Measurements from ENCODE around the gene KRTAP10-6.
"Not testable (repeated sequence)": the region's sequence is repeated elsewhere in the genome, so short reads cannot be mapped to it uniquely, and the experiment has no call there.

Gene KRTAP10-6

DNA sequence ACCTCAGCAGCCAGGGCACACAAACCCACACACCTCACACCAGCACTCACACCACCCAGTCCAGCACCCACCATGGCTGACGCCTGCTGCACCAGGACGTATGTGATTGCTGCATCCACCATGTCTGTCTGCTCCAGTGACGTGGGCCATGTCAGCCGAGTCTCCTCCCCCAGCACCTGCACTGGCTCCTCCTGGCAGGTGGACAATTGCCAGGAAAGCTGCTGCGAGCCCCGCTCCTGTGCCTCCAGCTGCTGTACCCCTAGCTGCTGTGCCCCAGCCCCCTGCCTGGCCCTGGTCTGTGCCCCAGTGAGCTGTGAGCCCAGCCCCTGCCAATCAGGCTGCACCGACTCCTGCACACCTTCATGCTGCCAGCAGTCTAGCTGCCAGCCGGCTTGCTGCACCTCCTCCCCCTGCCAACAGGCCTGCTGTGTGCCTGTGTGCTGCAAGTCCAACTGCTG, 19.8 kb upstream of the KRTAP10-6 start, which contains the start of gene KRTAP10-8:
TSS of gene KRTAP10-8 (plus strand) at position 51 of the 458 bp plus-strand sequence. CDS start at position 73, 22 bp downstream.
- no peak within 1 kb of the TSS for H3K4me3 ChIP-seq (ENCODE audit: low read length)
- no peak for TF ChIP-seq ZNF274 (IDR thresholded peaks at IDR 0.05; ENCODE audit: low read depth, low read length)

DNA sequence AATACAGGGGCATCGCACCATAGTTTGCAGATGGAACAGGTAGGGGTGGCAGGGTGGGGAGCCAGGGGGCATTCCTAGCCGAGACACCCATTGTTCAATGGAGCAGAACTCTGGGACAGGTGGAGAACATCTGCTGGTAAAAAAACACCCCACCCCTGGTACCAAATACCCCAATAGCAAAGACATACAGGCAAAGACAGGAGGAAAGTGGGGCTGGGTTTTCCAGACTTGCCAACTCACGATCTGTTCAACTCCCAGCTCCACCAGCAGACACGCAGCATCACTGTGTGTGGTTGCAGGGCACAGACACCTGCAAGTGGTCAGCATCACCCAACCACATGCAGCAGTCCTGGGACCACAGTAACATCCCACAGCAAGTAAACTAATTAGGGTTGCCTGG, 19.2 kb upstream of the KRTAP10-6 start:
- TF ChIP-seq ZNF274 (IDR thresholded peaks at IDR 0.05; ENCODE audit: low read depth, low read length), result no peak
- H3K4me3 ChIP-seq (ENCODE audit: low read length), result no peak overlapping the region

DNA sequence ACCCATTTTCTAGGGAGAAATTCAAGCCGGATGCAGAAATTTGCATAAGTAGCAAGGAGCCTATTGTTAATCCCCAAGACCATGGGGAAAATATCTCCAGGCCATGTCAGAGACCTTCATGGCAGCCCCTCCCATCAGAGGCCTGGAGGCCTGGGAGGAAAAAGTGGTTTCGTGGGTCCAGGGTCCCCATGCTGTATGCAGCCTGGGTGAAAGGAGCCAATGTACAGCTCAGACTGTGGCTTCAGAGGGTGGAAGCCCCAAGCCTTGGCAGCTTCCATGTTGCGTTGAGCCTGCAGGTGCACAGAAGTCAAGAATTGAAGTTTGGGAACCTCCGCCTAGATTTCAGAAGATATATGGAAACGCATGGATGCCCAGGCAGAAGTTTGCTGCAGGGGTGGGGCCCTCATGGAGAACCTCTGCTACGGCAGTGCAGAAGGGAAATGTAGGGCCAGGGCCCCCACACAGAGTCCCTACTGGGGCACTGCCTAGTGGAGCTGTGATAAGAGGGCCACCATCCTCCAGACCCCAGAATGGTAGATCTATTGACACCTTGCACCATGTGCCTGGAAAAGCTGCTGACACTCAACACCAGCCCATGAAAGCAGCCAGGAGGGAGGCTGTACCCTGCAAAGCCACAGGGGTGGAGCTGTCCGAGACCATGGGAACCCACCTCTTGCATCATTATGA, 18.0 kb upstream of the KRTAP10-6 start:
- not testable (repeated sequence) for H3K4me3 ChIP-seq (ENCODE audit: low read length)

DNA sequence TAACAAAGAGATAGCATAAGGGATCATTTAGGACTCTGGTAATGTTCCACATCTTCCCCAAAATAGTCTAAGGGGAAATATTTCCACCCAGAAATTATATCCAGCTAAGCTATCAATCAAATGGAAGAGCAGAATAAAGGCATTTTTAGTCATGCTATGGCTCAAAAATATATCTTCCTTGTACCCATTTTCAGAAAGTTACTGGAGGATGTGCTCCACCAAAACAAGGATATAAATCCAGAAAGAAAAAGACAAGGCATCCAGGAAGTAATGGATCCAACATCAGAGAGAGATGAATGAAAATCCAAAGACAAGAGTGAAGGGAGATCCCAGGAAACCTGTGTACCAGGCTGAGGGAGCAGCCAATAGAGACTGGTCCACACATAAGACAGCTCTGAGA, 16.9 kb upstream of the KRTAP10-6 start:
- no peak overlapping the region for H3K4me3 ChIP-seq (ENCODE audit: low read length)
- TF ChIP-seq ZNF274 (IDR thresholded peaks at IDR 0.05; ENCODE audit: low read depth, low read length), result no peak

DNA sequence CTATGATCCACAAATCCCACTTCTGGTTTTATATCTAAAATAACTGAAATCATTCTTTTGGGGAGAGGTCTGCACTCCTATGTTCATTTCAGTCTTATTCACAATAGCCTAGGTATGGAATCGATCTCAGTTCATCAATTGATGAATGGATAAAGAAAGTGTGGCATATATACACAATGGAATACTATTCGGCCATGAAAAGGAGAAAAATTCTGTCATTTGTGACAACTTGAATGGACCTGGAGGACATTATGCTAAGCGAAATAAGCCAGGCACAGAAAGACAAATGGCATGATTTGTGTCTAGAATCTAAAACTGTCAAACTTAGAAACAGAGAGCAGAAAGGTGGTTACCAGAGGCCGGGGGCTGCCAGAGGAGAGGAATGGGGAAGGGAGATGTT, 14.2 kb upstream of the KRTAP10-6 start:
- TF ChIP-seq ZNF274 (IDR thresholded peaks at IDR 0.05; ENCODE audit: low read depth, low read length), result no peak
- H3K4me3 ChIP-seq (ENCODE audit: low read length), result no peak overlapping the region

DNA sequence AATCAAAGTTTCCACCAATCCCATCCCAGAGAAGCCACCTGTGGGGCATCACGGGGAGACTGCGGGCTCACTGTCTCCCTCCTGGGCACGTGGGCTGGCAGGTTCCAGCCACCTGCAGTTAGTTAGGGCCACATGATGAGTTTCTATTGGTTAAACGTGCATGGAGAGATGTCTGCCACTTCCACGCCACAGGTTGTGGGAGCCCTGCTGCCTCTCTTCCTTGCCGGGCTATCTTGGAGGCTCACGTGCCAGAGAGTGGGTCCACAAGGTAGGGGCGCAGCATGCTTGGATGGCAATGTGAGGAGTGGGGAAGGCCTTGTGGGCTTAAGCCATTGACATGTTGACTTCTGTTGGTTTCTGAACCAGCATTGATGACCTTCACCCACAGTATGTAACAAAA, 11.6 kb upstream of the KRTAP10-6 start:
- no peak for TF ChIP-seq ZNF274 (IDR thresholded peaks at IDR 0.05; ENCODE audit: low read depth, low read length)
- no peak overlapping the region for H3K4me3 ChIP-seq (ENCODE audit: low read length)

DNA sequence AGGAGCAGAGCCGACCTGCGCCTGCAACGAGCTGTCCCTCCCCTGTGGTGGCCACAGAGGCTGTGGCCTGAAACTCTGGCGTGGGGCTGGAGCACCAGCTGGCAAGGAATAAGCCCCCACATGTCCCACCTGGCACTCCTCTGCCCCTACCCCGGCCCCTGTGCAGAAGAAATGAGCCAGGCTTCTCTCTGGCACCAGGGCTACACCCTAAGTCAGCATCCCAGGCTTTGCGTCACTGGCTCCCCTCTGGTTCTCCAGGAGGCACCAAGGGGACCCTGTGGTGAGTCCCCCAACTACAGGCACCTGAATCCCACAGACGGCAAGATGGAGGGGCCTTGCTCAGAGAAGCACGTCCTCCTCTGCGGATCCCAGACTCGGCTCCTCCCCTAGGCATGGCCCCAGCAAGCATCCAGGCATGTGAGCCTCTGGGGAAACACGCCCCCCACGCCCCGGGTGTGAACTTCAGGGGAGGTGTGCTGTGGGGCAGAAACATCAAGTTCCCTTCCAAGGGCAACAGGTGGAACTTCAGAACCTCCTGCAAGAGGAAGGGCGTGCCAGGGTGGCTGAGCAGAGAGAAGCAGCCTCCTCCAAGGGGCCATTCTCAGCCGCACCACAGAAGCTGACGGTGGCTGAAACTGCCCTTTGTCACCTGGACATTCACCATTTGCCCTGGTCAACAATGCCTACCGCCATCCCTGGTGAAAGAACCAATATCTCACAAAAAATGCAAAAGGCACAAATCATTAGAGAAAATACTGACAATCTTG, 11.0 kb upstream of the KRTAP10-6 start:
- no peak for TF ChIP-seq ZNF274 (IDR thresholded peaks at IDR 0.05; ENCODE audit: low read depth, low read length)

DNA sequence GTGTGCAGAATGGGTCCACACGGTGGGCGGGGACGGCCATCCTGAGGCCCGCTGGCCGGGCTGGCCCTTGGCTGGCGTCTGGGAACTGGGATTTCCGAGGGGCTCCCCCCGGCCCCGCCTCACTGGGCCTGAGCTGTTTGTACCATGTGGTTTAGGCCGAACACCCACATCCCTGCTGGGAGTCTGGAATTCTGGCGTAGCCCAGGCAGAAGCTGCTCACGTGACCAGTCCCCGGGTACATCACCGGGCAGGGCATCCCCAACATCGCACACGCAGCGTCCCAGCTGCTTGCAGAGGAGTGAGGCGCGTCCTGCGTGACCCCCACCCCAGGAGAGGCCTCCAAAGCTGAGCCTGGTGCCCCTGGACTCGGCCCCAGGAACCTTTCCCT, 10.2 kb upstream of the KRTAP10-6 start:
- no peak for TF ChIP-seq ZNF274 (IDR thresholded peaks at IDR 0.05; ENCODE audit: low read depth, low read length)
- no peak overlapping the region for H3K4me3 ChIP-seq (ENCODE audit: low read length)

More for the DNA sequence above, 11.0 kb upstream of the KRTAP10-6 start:
- H3K4me3 ChIP-seq (ENCODE audit: low read length), result no peak overlapping the region

DNA sequence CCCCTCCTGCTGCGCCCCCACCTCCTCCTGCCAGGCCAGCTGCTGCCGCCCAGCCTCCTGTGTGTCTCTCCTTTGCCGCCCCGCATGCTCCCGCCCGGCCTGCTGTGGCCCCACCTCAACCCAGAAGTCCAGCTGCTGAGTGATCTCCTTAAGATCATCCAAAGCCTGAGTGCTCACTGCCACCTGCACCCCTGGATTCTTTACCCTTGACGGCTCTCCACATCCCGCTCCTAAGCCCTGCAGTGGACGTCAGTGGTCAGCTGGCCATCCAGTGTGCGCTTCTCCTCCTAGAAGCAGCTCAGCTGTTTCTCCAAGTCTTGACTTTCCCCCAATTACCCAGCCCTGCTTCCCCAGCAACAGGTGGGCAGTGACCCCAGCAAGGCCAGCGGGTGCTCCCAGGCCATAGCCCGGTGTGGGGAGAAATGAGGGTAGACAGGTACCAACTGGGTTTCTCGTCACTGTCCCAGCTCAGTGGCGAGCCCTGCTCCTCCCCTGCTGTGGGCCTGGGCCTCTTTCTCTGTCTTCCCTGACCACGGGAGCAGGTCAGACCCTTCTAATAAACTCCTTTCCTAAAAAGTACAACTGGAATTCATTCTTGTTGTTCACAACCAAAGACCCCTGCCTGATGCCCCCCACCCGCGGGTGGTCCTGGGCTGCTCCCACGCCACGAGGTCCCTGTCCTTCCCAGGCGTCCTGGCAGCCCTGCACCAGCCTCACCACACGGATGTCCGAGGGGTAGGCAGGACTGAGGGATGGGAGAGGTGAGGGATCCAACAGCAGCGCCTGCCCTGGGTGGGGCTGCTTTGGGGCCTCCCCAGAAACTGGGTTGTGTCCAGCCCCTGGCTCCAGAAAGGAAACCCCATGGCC, 9.5 kb upstream of the KRTAP10-6 start:
- no peak overlapping the region for H3K4me3 ChIP-seq (ENCODE audit: low read length)
- TF ChIP-seq ZNF274 (IDR thresholded peaks at IDR 0.05; ENCODE audit: low read depth, low read length), result no peak

DNA sequence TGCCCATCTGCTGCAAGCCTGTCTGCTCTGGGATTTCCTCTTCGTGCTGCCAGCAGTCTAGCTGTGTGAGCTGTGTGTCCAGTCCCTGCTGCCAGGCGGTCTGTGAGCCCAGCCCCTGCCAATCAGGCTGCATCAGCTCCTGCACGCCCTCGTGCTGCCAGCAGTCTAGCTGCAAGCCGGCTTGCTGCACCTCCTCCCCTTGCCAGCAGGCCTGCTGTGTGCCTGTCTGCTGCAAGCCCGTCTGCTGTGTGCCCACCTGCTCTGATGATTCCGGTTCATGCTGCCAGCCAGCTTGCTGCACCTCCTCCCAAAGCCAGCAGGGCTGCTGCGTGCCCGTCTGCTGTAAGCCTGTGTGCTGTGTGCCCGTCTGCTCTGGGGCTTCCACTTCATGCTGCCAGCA, 8.8 kb upstream of the KRTAP10-6 start:
- not testable (repeated sequence) for H3K4me3 ChIP-seq (ENCODE audit: low read length)

DNA sequence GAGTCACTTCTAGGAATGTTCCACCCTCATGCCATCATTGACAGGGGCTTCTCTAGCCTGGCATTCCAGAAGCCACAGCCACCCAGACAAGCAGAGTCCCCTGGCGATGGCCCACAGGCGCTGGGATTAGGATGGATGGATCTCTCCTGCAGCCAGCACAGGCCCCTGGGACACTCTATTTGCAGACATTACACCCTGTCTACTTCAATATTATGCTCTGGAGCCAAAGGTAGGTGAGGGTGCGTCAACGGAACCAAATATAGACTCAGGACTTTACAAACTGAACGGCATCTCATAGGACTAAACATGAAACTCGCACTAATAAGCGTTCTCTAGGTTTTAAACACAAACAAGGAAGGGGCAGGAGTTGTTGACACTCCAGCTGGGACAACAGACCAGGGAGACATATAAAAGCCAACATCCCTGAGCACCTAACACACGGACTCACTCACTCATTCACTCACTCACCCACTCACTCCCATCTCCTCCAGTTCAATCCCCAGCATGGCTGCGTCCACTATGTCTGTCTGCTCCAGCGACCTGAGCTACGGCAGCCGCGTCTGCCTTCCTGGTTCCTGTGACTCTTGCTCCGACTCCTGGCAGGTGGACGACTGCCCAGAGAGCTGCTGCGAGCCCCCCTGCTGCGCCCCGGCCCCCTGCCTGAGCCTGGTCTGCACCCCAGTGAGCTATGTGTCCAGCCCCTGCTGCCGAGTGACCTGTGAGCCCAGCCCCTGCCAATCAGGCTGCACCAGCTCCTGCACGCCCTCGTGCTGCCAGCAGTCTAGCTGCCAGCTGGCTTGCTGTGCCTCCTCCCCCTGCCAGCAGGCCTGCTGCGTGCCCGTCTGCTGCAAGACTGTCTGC, 8.0 kb upstream of the KRTAP10-6 start, which contains the start of gene KRTAP10-7:
TSS of gene KRTAP10-7 (plus strand) at position 480 of the 861 bp plus-strand sequence. CDS start at position 505, 25 bp downstream.
- H3K4me3 ChIP-seq (ENCODE audit: low read length), result not testable (repeated sequence)

DNA sequence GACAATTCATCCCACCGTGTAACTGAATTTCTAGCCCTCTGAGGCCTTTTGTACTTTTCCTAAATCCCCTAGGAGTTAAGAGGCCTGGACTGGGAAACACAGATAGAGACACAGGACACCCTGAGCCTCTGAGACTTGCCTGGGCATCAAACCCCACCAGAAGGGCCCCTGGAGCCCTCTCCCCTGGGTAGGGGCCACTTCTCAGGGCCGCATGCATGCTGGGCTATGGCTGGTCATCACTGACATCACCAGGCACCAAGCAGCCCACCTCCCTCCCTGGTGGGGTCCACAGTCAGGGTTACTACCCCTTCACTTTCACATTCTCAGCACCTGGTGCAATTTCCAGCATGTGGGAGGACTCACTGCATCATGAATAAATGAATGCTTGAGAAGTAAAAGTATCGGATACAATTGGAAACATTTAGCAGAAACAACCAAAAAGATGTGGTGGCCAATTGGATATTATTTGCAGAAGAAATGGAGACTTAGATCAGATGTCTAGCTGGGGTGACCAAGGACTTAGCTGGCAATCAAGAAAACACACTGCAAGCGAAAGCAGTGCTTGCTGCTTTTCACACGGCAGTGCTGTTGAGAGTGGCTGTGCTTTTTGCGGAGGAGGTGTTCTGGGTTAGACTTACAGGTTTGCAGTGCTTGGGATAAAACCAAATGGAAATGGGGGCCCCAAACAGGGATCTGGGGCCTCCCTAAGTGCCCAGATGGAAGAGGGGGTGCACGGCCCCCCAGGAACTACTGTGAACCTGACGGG, 7.1 kb upstream of the KRTAP10-6 start:
- H3K4me3 ChIP-seq (ENCODE audit: low read length), result no peak overlapping the region
- TF ChIP-seq ZNF274 (IDR thresholded peaks at IDR 0.05; ENCODE audit: low read depth, low read length), result no peak

DNA sequence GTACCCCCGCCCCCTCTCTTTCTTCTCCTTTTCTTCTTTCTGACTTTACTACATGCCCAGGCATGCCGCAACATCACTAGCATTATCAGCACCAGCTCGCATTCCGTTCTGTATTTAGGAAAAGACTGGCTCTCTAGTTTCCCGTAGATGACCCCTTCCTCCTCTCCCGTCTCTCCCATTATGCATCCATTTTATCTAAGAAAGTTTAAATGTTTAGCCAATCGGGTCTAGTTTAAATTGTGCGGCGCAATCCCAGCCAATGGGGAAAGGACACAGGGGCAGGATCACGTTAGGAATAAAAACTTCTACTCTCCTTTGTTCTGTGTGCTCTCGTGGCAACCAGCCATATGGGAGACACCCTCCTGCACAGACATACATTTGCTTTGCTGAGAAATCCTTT, 5.8 kb upstream of the KRTAP10-6 start:
- no peak overlapping the region for H3K4me3 ChIP-seq (ENCODE audit: low read length)
- TF ChIP-seq ZNF274 (IDR thresholded peaks at IDR 0.05; ENCODE audit: low read depth, low read length), result no peak
